Transverse colon (tissue), 4 donors: ENCODE measurements around the gene IP6K2.

ENCODE experiments used
- CTCF ChIP-seq, 5 experiments: fragments of 200-600 bp in 3 of 5; fragments of 450-650 bp in 2 of 5; sonication (generic) in 3 of 5; IDR thresholded peaks; 1 replicate in 2 of 5; 2 replicates in 3 of 5; pipeline ENCODE4 v1.5.1; 2016 to 2017; ENCODE audit warnings: antibody characterized with exemption in 5 of 5, inconsistent platforms in 3 of 5, mild to moderate bottlenecking in 2 of 5, moderate library complexity in 1 of 5
- POLR2A ChIP-seq: fragments of 450-650 bp; IDR thresholded peaks from one replicate; pipeline ENCODE4 v1.6.1; 2016; ENCODE audit warnings: antibody characterized with exemption, mild to moderate bottlenecking, moderate library complexity
- POLR2AphosphoS5 ChIP-seq, 3 donors: sonication (generic); formaldehyde crosslinking; IDR thresholded peaks; one replicate each; pipeline ENCODE4 v1.6.1; 2016; ENCODE audit warnings: antibody characterized with exemption in 3 of 3

GRCh38 chr3:48650723-48651122, 66.3 kb downstream of the IP6K2 start:
- TF ChIP-seq POLR2AphosphoS5 (IDR thresholded peaks at IDR 0.05) (no peak), CTCF (IDR thresholded peaks at IDR 0.05) (no peak), POLR2A (no peak)
